GM21619 (cell line): ENCODE data around the gene RABEP1.
"Not testable (repeated sequence)": the region's sequence is repeated elsewhere in the genome, so short reads cannot be mapped to it uniquely, and the experiment has no call there.

Experiments
- ATAC-seq: cut with Tn5 transposase; IDR thresholded peaks from one replicate; pipeline ENCODE4 v1.9.1; 2021; ENCODE audit not compliant: unreplicated experiment

RABEP1 gene

GRCh38 chr17:5419356-5419958, 137.4 kb downstream of the RABEP1 start, which contains the start of gene NUP88:
Gene NUP88 (minus strand): TSS chr17:5419662. CDS start chr17:5419650, 12 bp downstream.
- peak; percentile 79 for ATAC-seq

GRCh38 chr17:5419959-5420653, 138.0 kb downstream of the RABEP1 start, which contains the start of gene RPAIN:
Gene RPAIN (plus strand): TSS chr17:5420182. CDS start chr17:5420211, 29 bp downstream.
- ATAC-seq = peak; percentile 50

- no peak for ATAC-seq
Observed at GRCh38 chr17:5422505-5422904, 140.4 kb downstream of the RABEP1 start.

GRCh38 chr17:5424909-5425308, 142.8 kb downstream of the RABEP1 start:
- no peak for ATAC-seq

GRCh38 chr17:5425826-5426225, 143.7 kb downstream of the RABEP1 start:
- no peak for ATAC-seq

- ATAC-seq = no peak
Observed at GRCh38 chr17:5429191-5429887, 147.3 kb downstream of the RABEP1 start.

- no peak for ATAC-seq
Observed at GRCh38 chr17:5430413-5430999, 148.4 kb downstream of the RABEP1 start.

- not testable (repeated sequence) for ATAC-seq
Observed at GRCh38 chr17:5431234-5431633, 149.2 kb downstream of the RABEP1 start.

- ATAC-seq = no peak
Observed at GRCh38 chr17:5431949-5432556, 150.0 kb downstream of the RABEP1 start.

- ATAC-seq = no peak
Observed at GRCh38 chr17:5434984-5435383, 152.9 kb downstream of the RABEP1 start.
